T-helper 2 cell treated with Interferon-gamma antibody and Interleukin-4, amounts not matched to agents 5 μg/mL and 100 μg/mL, for 36 hours (primary cell): ENCODE data around the gene P2RY11.

Experiments used
- DNase-seq: peaks from one replicate; pipeline ENCODE4 v3.0.0; 2021; ENCODE audit warnings: low spot score
- H3K27ac Mint-ChIP-seq: one replicate; pipeline ENCODE4 v1.8.0; 2021; ENCODE audit warnings: mild to moderate bottlenecking, mixed read lengths
- H3K27me3 Mint-ChIP-seq: one replicate; pipeline ENCODE4 v1.8.0; 2021; ENCODE audit warnings: low read depth, mixed read lengths
- H3K36me3 Mint-ChIP-seq: one replicate; pipeline ENCODE4 v1.8.0; 2021; ENCODE audit warnings: low read depth, mixed read lengths
- H3K4me1 Mint-ChIP-seq: one replicate; pipeline ENCODE4 v1.8.0; 2021; ENCODE audit warnings: low read depth, mixed read lengths
- H3K4me3 Mint-ChIP-seq: one replicate; pipeline ENCODE4 v1.8.0; 2022; ENCODE audit warnings: mild to moderate bottlenecking, moderate library complexity, mixed read lengths
- H3K9me3 Mint-ChIP-seq: one replicate; pipeline ENCODE4 v1.8.0; 2021; ENCODE audit warnings: mixed read lengths

Gene P2RY11

DNA sequence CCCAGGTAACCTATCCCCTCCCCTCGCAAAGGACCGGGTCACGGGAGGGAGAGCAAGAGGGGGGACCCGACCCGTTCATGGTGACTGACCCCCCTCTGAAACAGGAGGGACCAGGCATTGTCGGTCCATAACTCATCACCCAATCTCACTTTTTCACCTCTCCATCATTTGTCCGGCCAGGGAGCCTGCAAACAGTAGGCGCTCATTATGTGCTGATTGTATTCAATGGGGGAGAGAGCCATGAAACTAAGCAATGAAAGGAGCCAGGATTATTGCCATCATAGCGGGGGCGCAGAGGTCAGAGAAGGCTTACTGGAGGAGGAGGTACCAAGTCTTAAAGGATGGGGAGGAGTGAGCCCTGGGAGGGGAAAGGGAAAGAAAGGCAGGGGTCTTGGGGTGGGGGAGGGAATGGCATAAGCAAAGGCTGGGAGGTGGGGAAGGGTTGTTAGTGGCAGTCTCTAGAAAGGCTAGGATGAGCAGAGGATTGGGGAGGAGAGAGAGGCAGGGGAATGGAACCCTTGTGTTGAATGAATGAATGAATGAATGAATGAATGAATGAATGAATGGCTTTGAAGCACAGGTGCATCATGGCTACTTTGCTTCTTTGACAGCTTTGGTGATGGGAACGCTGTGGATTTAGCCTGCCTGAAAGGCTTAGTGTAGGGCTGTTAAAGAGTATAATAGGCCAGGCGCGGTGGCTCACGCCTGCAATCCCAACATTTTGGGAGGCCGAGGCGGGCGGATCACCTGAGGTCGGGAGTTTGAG is 24.0 kb upstream of the P2RY11 start:
- no peaks in the 10 kb centered on the region for H3K9me3 Mint-ChIP-seq
- H3K27ac Mint-ChIP-seq = peak overlapping the region; percentile 83
- peaks cover 24% of the 10 kb centered on the region for H3K36me3 Mint-ChIP-seq
- H3K4me1 Mint-ChIP-seq = peaks cover 9% of the 10 kb centered on the region
- no peak for DNase-seq
- H3K27me3 Mint-ChIP-seq = no peaks in the 10 kb centered on the region
- H3K4me3 Mint-ChIP-seq = peak overlapping the region; percentile 88

DNA sequence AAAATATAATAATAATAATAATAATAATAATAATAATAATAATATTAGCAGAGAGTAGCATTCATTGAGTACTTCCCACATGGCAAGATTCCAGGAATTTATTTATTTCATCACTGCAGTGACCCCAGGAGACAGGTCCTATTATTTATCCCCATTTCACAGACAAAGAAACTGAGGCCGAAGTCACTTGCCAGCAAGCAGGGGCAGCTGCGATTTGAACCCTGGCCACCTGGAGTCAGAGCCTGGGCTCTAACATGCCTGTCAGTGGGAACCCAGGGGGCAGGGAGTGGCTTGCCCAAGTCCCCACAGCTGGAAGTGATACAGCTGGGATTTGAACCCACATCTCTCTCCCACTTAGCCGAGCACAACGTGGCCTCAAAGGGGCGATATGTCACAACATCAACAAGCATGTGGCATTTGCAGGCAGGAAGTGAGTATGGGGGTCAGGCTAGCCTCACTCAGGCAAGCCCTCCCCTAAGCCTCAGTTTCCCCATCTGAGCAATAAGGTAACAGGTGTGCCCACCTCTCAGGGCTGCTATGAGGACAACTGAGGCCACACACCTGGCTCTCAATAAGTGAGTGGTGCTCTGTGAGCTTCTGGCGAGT is 22.4 kb upstream of the P2RY11 start:
- Mint-ChIP-seq H3K36me3 (peaks cover 37% of the 10 kb centered on the region), H3K9me3 (no peaks in the 10 kb centered on the region), H3K27ac (no peak overlapping the region), H3K4me1 (peaks cover 9% of the 10 kb centered on the region), H3K4me3 (no peak overlapping the region), H3K27me3 (no peaks in the 10 kb centered on the region)
- DNase-seq = no peak

DNA sequence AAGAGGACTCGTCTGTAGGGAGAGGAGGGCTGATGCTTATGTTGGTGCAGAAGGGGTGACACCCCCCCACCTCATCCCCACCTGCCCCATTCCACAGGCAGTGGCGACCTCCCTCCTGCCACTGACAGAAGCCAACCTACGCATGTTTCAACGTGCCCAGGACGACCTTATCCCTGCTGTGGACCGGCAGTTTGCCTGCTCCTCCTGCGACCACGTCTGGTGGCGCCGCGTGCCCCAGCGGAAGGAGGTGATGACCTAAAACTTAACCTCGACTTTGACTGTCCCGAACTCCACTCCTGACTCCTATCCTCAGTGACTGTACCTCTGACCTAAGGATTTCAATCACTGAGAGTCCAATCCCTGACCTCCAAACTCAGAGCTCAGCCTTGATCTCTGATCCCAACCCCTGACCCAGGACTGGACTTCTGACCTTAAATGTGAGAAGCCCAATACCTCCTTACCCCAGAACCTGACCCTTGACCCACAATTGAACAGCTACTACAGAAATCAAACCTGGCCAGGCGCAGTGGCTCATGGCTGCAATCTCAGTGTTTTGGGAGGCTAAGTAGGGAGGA is 21.6 kb upstream of the P2RY11 start:
- Mint-ChIP-seq H3K4me3 (no peak overlapping the region), H3K9me3 (no peaks in the 10 kb centered on the region), H3K36me3 (peaks cover 37% of the 10 kb centered on the region), H3K4me1 (peaks cover 9% of the 10 kb centered on the region), H3K27ac (peak overlapping the region; percentile 31), H3K27me3 (no peaks in the 10 kb centered on the region)
- no peak for DNase-seq

DNA sequence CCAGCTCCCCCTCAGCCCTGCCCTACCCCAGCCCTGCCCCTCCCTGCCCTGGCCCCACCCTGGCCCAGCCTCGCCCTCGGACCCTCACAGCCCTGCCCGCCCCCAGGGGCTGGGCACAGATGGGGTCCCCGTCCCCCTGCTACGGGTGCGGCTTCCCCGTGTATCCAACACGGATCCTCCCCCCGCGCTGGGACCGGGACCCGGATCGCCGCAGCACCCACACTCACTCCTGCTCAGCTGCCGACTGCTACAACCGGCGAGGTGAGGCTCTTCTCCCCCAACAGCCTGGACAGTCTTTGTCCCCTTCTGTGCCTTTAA is 20.2 kb upstream of the P2RY11 start:
- Mint-ChIP-seq H3K4me1 (peaks cover 8% of the 10 kb centered on the region), H3K9me3 (no peaks in the 10 kb centered on the region), H3K27ac (no peak overlapping the region), H3K27me3 (no peaks in the 10 kb centered on the region), H3K36me3 (peaks cover 40% of the 10 kb centered on the region), H3K4me3 (no peak overlapping the region)
- DNase-seq = no peak

DNA sequence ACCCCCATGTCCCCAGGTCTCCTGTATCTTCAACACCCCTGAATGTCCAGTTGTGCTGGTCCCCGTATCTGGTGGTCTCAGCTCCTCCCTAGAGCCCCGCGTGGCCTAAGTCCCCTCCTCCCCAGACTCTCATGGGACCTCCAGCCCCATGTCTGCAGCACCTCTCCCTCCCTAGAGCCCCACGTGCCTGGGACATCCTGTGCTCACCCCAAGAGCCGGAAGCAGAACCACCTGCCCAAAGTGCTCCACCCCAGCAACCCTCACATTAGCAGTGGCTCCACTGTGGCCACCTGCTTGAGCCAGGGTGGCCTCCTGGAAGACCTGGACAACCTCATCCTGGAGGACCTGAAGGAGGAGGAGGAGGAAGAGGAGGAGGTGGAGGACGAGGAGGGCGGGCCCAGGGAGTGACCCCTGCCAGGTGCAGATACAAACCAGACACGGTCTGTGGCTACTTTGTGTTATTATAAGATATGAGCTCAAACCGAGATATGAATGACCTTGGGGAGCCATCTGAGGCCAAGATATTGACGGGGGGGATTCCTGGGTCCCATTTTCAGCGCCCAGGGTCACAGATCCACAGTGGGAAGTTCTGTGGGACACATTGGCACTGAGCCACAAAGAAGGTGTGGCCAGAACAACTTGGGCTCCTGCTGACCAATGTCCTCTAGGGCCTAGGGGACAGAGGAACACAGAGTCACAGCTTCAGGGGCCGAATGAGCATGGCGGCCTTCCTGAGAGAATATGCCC is 19.4 kb upstream of the P2RY11 start:
- no peaks in the 10 kb centered on the region for H3K9me3 Mint-ChIP-seq
- H3K4me3 Mint-ChIP-seq = no peak overlapping the region
- no peak overlapping the region for H3K27ac Mint-ChIP-seq
- no peaks in the 10 kb centered on the region for H3K27me3 Mint-ChIP-seq
- no peak for DNase-seq
- peaks cover 40% of the 10 kb centered on the region for H3K36me3 Mint-ChIP-seq
- H3K4me1 Mint-ChIP-seq = peaks cover 8% of the 10 kb centered on the region

DNA sequence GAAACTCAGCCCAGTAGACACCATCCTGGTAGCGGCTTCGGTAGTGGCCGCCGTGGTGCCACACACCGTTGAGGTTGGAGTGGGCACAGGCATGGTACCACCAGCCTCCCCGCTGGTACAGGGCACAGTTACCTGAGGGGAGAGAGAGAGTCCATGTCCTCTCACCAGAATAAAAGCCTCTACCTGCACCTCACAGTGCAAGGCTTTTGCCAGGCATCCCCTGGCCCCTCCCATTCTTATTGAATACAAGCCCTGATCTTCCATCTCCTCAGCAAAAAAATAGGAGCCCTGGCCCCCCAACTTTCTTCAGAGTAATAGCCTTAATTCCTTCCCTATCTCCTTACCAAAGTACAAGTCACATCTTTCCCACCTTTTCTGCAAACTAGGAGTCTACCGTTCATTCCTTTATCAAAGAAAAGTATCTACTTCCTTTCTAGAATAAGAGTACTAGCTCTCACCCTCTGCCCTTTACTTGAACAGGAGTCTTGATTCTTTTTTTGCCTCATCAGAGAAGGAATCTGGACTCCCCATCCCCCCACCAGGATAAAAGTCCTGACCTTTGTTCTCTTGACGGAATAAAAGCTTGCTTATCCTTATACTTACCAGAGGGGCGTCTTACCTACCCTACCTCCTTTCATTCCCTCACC is 18.7 kb upstream of the P2RY11 start:
- Mint-ChIP-seq H3K27ac (peak overlapping the region; percentile 15), H3K4me3 (no peak overlapping the region), H3K9me3 (no peaks in the 10 kb centered on the region), H3K27me3 (no peaks in the 10 kb centered on the region), H3K4me1 (peaks cover 1% of the 10 kb centered on the region), H3K36me3 (peaks cover 33% of the 10 kb centered on the region)
- no peak for DNase-seq

DNA sequence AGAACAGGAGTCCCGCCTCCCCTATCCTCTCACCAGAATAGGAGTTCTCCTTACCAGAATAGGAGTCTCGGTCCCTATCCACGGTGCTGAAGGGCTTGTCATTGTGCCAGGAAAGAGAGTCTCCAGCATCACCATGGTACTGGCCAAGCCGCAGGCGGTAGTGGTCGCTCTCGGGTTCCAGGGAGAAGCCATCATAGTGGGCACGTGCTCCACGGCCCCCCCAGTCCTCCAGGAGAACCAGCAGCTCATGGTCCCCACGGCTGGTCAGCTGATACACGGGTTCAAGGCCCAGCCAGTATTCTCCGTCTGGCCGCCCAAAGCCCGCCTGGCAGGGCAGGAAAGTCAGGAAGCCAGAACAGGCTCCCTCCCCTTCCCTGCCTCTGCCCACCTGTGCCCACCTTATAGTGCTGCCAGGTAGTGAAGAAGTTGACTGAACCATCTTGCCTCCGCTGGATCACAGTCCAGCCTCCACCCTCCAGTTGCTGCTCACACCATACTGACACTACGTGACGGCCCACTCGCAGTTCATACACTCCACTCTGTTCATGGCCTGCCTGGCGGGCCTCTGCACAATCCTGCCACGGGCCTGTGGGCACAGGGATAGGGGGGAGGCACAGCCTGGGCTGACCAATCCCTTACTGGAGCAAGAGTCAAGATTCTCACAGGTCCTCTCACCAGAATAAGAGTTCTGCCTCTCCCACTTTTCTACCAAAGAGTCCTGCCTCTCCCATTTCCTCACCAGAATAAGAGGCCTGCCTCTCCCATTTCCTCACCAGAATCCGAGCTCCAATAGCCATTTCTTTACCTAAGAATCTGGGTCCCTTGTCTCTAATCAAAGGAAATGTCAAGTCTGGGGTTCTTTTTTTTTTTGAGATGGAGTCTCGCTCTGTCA is 18.0 kb upstream of the P2RY11 start:
- DNase-seq = no peak
- H3K27me3 Mint-ChIP-seq = no peaks in the 10 kb centered on the region
- no peaks in the 10 kb centered on the region for H3K9me3 Mint-ChIP-seq
- H3K4me3 Mint-ChIP-seq = no peak overlapping the region
- H3K4me1 Mint-ChIP-seq = peaks cover 1% of the 10 kb centered on the region
- no peak overlapping the region for H3K27ac Mint-ChIP-seq
- H3K36me3 Mint-ChIP-seq = peaks cover 33% of the 10 kb centered on the region

DNA sequence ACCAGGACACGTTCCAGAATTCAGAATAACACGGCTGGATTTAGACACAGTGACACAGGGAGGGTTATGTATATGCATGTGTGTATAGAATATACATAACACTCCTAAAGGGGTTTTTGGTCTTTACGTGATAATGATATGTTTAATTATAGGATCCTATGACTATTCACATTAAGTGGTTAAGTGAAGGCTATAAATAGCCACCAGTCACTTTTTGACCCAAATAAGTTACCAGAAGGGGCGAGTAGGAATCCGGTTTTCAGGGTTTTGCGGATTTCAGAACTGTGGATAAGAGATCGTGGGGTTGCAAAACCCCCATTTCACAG is 15.9 kb upstream of the P2RY11 start:
- H3K36me3 Mint-ChIP-seq = peaks cover 28% of the 10 kb centered on the region
- no peak overlapping the region for H3K4me3 Mint-ChIP-seq
- no peaks in the 10 kb centered on the region for H3K9me3 Mint-ChIP-seq
- peaks cover 13% of the 10 kb centered on the region for H3K4me1 Mint-ChIP-seq
- peak overlapping the region; percentile 52 for H3K27ac Mint-ChIP-seq
- DNase-seq = no peak
- no peaks in the 10 kb centered on the region for H3K27me3 Mint-ChIP-seq

DNA sequence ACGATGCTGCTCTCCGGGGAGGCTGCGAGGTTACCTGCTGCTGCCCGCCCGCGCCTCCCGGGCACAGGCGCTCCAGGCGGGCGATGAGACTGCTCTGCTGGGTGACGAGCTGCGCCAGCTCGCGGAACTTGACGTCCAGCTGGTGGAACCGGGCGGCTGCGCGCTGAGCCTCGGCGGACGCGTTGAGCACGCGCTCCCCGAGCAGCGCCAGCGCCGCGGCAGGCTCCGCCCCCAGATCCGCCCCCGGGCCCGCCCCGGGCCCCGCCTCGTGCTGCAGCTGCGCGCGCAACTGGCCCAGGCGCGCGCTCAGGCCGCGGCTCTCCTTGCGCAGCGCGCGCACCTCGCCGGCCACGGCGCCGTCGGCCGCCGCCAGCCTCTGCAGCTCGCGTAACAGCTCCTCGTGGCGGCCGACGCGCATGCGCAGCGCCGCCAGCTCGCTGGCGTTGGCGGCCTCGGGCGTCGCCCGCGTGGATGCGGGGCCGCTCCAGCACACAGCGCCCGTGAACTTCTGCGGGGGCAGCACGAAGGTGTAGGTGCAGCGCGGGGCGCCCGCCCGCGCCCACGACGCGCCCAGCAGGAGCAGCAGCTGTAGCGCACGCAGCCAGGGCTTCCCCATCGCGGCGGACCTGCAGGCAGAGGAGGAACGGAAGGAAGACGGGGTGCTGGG is 15.4 kb upstream of the P2RY11 start:
- peak; percentile 94 for DNase-seq
- Mint-ChIP-seq H3K36me3 (peaks cover 28% of the 10 kb centered on the region), H3K27ac (peak overlapping the region; percentile 57), H3K27me3 (no peaks in the 10 kb centered on the region), H3K4me3 (peak overlapping the region; percentile 57), H3K4me1 (peaks cover 13% of the 10 kb centered on the region), H3K9me3 (no peaks in the 10 kb centered on the region)

DNA sequence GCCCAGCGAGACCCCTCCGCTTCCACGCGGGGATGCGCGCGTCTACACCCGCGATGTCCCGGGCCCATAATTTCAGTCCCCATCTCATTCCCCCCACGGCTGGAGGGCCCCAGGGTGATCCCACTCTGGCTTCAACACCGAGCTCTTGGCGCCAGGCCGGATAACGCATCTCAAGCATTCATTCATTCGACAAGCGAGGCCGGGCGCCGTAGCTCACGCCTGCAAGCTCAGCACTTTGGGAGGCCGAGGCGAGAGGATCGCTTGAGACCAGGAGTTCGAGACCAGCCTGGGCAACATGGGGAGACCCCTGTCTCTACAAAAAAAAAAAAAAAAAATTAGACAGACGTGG is 14.9 kb upstream of the P2RY11 start:
- no peaks in the 10 kb centered on the region for H3K9me3 Mint-ChIP-seq
- peaks cover 26% of the 10 kb centered on the region for H3K36me3 Mint-ChIP-seq
- H3K27me3 Mint-ChIP-seq = no peaks in the 10 kb centered on the region
- no peak for DNase-seq
- peak overlapping the region; percentile 57 for H3K27ac Mint-ChIP-seq
- peaks cover 13% of the 10 kb centered on the region for H3K4me1 Mint-ChIP-seq
- H3K4me3 Mint-ChIP-seq = peak overlapping the region; percentile 57

DNA sequence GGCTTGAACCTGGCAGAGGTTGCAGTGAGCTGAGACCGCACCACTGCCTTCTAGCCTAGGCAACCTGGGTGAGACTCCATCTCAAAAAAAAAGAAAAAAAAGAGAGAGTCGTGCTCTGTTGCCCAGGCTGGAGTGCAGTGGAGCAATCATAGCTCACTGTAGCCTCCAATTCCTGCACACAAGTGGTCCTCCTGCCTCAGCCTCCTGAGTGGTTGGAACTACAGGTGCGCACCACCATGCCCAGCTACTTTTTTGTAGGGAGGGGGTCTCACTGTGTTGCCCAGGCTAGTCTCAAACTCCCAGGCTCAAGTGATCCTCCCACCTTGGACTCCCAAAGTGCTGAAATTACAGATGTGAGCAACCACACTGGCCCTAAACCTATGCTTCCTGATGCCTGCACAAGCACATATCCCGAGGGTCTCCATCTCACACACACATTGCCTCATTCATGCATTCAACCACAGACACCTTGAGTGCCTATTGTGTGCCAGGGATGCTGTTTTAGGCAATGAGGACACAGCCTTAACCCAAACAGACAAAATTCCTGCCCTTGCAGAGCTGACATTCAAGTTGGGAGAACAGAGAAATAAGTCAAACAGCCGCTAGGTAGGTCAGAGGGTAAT is 11.2 kb upstream of the P2RY11 start:
- Mint-ChIP-seq H3K9me3 (no peaks in the 10 kb centered on the region), H3K27ac (peak overlapping the region; percentile 77), H3K4me1 (peaks cover 33% of the 10 kb centered on the region), H3K27me3 (no peaks in the 10 kb centered on the region), H3K36me3 (peaks cover 6% of the 10 kb centered on the region), H3K4me3 (no peak overlapping the region)
- no peak for DNase-seq

DNA sequence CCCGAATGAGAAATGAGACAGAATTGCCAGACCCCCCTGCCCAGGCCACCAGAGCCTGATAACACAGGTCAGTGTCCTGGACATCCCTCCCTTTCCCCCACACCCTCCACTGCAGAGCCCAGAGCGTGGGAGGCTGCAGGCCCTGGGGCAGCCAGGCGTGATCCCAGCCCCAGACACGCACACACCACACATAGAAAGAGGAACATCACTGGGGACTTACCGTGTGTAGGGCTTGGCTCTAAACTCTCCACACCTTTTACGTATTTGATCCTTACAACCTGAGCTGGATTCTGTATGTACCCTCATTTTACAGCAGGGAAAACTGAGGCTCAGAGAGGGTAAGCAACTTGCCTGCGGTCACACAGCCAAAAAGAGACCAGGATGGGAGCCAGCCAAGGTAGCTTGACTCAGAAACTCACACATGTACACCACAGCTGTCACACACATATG is 8.7 kb upstream of the P2RY11 start:
- Mint-ChIP-seq H3K36me3 (peaks cover 15% of the 10 kb centered on the region), H3K4me3 (peak overlapping the region; percentile 36), H3K9me3 (no peaks in the 10 kb centered on the region), H3K27me3 (no peaks in the 10 kb centered on the region), H3K4me1 (peaks cover 49% of the 10 kb centered on the region), H3K27ac (peak overlapping the region; percentile 77)
- no peak for DNase-seq
